Measurements from ENCODE around the gene THRB. TPM values are rescaled to one million over a fixed set of nuclear protein-coding genes. Genes with fewer than 3 reads are reported as not detected.

Gene THRB
- total RNA-seq (2022; extraction: Qiagen RNA extraction): 1.3 to 2.5 TPM (median 1.6 TPM) in 5 replicates

DNA sequence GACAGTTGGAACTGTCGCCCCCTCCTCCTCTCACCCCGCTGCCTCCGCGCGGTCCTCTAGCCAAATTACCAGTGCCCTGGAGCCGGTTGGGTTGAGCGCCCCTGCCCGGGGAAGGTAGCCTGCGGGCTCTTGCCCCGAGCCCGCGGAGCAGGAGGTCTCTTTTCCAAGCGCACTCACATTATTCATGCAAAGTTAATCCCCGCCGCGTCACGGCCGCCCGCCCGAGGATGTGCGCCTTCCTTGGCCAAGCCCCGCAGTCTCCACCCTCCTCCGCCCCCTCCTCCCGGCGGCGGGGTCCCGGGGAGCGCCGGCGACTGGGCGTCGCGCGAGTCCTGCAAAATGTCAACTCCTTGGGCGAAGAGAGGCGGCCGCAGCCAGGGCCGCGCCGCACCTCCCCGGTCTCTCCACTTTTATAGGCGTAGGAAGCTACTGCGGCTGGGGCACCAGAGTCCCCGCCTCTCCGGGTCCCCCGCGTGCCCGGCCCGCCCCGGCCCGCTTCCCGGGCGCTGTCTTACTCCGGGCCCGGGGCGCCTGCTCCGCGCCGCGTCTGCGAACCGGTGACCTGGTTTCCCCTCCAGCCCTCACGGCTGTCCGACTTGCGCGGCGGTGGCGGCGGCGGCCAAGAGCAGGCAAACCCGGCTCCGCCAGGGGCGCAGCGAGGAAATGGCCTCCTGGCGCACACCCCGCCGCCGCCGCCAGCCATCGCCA is at the start of gene THRB:
Gene THRB (minus strand): TSS at position 233 of the 708 bp plus-strand sequence.

